Endothelial cell of umbilical vein (primary cell): ENCODE data around the gene SH3PXD2A. TPM values are rescaled to one million over a fixed set of nuclear protein-coding genes. Genes with fewer than 3 reads are reported as not detected.

Source experiments
- BruUV-seq: library from RNA; stranded (reverse); fragments of 400-500 nt; replicated peaks from 2 replicates; lab custom pipeline; 2021; lab: Mats Ljungman, UMichigan
- CTCF ChIA-PET: fragments of 300-600, 350-600 bp; sonication (Branson Sonifier 250); formaldehyde crosslinking; loops from one replicate; lab custom pipeline; 2021; ENCODE audit warnings: antibody characterized with exemption, inconsistent platforms; lab: Charles Lee
- POLR2A ChIA-PET: fragments of 300-600, 350-600 bp; sonication (Branson Sonifier 250); formaldehyde crosslinking; loops from one replicate; lab custom pipeline; 2021; ENCODE audit warnings: antibody characterized with exemption, inconsistent platforms; lab: Charles Lee
- DNase-seq: peaks from one replicate; pipeline ENCODE4 v3.0.0-alpha.2; 2011; ENCODE audit warnings: low read depth, low spot score
- FAIRE-seq: peaks from 2 replicates; lab custom pipeline; 2011; peaks lifted over from hg19 to GRCh38; lab: Jason Lieb, UNC
- H2AFZ ChIP-seq: 2 replicates; pipeline ENCODE4 v1.6.0; 2012; ENCODE audit warnings: low read depth, low read length, control low read depth, inconsistent platforms
- H3K27ac ChIP-seq: 2 replicates; pipeline ENCODE4 v1.5.1; 2011; ENCODE audit warnings: low read depth, mild to moderate bottlenecking, control low read depth, low read length, moderate library complexity; ENCODE audit not compliant: insufficient read depth
- H3K27me3 ChIP-seq, 2 experiments: 2 replicates each; pipeline versions ENCODE4 v1.6.0 to v1.6.1; 2011; ENCODE audit warnings: low read length in 2 of 2, mixed read lengths in 1 of 2; ENCODE audit not compliant: control insufficient read depth in 2 of 2, insufficient read depth in 2 of 2
- H3K36me3 ChIP-seq, 2 experiments: 2 replicates in 1 of 2; 3 replicates in 1 of 2; pipeline ENCODE4 v1.5.1; 2011; ENCODE audit warnings: low read length in 2 of 2, mild to moderate bottlenecking in 1 of 2, moderate library complexity in 1 of 2; ENCODE audit not compliant: control insufficient read depth in 2 of 2, insufficient read depth in 2 of 2; ENCODE audit errors: extremely low read depth in 1 of 2
- H3K4me1 ChIP-seq: 3 replicates; pipeline ENCODE4 v1.5.1; 2011; ENCODE audit warnings: mild to moderate bottlenecking, low read length; ENCODE audit not compliant: control insufficient read depth, insufficient read depth; ENCODE audit errors: extremely low read depth
- H3K4me2 ChIP-seq: 2 replicates; pipeline ENCODE4 v1.6.1; 2011; ENCODE audit warnings: low read length, control low read depth, mixed read lengths; ENCODE audit not compliant: insufficient read depth
- H3K4me3 ChIP-seq, 3 experiments: fragments of 200-600 bp in 1 of 3; sonication (generic), shearing (Covaris generic) in 1 of 3; replicated peaks in 1 of 3; 2 replicates each; pipeline ENCODE4 v1.5.1; 2011 to 2016; ENCODE audit warnings: control low read depth in 3 of 3, low read length in 3 of 3, mild to moderate bottlenecking in 2 of 3, inconsistent platforms in 1 of 3, low read depth in 1 of 3, moderate library complexity in 1 of 3; ENCODE audit not compliant: insufficient read depth in 1 of 3
- H3K79me2 ChIP-seq: 2 replicates; pipeline ENCODE4 v1.6.0; 2012; ENCODE audit warnings: low read length, inconsistent platforms; ENCODE audit not compliant: control insufficient read depth, insufficient read depth
- H3K9ac ChIP-seq: replicated peaks from 2 replicates; pipeline ENCODE3; 2011; ENCODE audit warnings: low read length, control low read depth; ENCODE audit not compliant: insufficient read depth; ENCODE audit errors: extremely low read depth
- H3K9me1 ChIP-seq: replicated peaks from 3 replicates; pipeline ENCODE4 v1.6.0; 2011; ENCODE audit warnings: mild to moderate bottlenecking, low read length; ENCODE audit not compliant: control insufficient read depth, insufficient read depth; ENCODE audit errors: extremely low read depth
- H3K9me3 ChIP-seq: replicated peaks from 2 replicates; pipeline ENCODE4 v1.5.1; 2012; ENCODE audit warnings: low read length, inconsistent platforms; ENCODE audit not compliant: control insufficient read depth, insufficient read depth
- H4K20me1 ChIP-seq: replicated peaks from 2 replicates; pipeline ENCODE3; 2011; ENCODE audit warnings: mild to moderate bottlenecking, low read length; ENCODE audit not compliant: control insufficient read depth, insufficient read depth; ENCODE audit errors: extremely low read depth
- EZH2 ChIP-seq: IDR thresholded peaks from 2 replicates; pipeline ENCODE4 v1.6.1; 2012; ENCODE audit warnings: borderline replicate concordance, low read depth, mild to moderate bottlenecking, moderate library complexity, low read length, inconsistent platforms; ENCODE audit not compliant: severe bottlenecking
- FOS ChIP-seq: IDR thresholded peaks from 2 replicates; pipeline ENCODE4 v1.6.1; 2011; ENCODE audit warnings: mild to moderate bottlenecking, low read length, moderate library complexity, borderline replicate concordance; ENCODE audit not compliant: insufficient read depth
- GATA2 ChIP-seq: IDR thresholded peaks from 2 replicates; pipeline ENCODE4 v1.7.0; 2011; ENCODE audit warnings: low read depth, mild to moderate bottlenecking, moderate library complexity, mixed read lengths, low read length; ENCODE audit not compliant: insufficient read length, insufficient read depth
- JUN ChIP-seq: IDR thresholded peaks from 2 replicates; pipeline ENCODE4 v1.6.1; 2011; ENCODE audit warnings: borderline replicate concordance, low read depth; ENCODE audit not compliant: insufficient read length, insufficient read depth
- MYC ChIP-seq: IDR thresholded peaks from one replicate; pipeline ENCODE4 v1.6.1; 2011; ENCODE audit warnings: mild to moderate bottlenecking, low read depth, low read length
- POLR2A ChIP-seq: IDR thresholded peaks from 2 replicates; pipeline ENCODE4 v1.6.1; 2012; ENCODE audit warnings: low read depth, mild to moderate bottlenecking, control low read depth, low read length
- POLR2AphosphoS5 ChIP-seq: IDR thresholded peaks from 2 replicates; pipeline ENCODE4 v1.6.1; 2012; ENCODE audit warnings: low read depth, mild to moderate bottlenecking, control low read depth, low read length, moderate library complexity; ENCODE audit not compliant: insufficient read depth
- dilution Hi-C: fragments of 300-500 bp; cut with MboI; formaldehyde crosslinking; loops from one replicate; pipeline ENCODE4 v1.15.0; 2019; ENCODE audit warnings: low sequenced_read_pairs; ENCODE audit not compliant: extremely low pct_ligation_motif_present
- intact Hi-C: fragments of 100-400 bp; cut with micrococcal nuclease; formaldehyde crosslinking; loops from one replicate; pipeline ENCODE4 v1.10.0; 2022
- polyA plus RNA-seq, 4 experiments: library from polyadenylated mRNA; depleted of rRNA in 3 of 4; stranded (reverse) in 3 of 4; unstranded in 1 of 4; fragments of >200 nt; gene quantifications; 2 replicates each; pipeline versions ENCODE4 v1.2.1 to v1.2.3, GENCODE V29; 2011 to 2012; ENCODE audit warnings: missing spikeins in 1 of 4
- total RNA-seq: library from RNA; stranded (reverse); gene quantifications from 2 replicates; pipeline ENCODE4 v1.2.3, GENCODE V29; 2021
- TF ChIP-seq, protein P1 (sequence below): IDR thresholded peaks from 2 replicates; pipeline ENCODE4 v1.6.1; 2011; ENCODE audit not compliant: insufficient read depth, insufficient read length
- TF ChIP-seq, protein P2 (sequence below), 2 donors: IDR thresholded peaks; 1 replicate in 1 of 2; 2 replicates in 1 of 2; pipeline ENCODE4 v1.5.1; 2011; ENCODE audit warnings: low read length in 2 of 2, mild to moderate bottlenecking in 2 of 2, moderate library complexity in 2 of 2, control low read depth in 1 of 2, inconsistent platforms in 1 of 2, low read depth in 1 of 2; ENCODE audit not compliant: insufficient read depth in 1 of 2; ENCODE audit errors: extremely low read depth in 1 of 2

Gene SH3PXD2A
- total and polyA plus RNA-seq, 2 donors (not counting 3 experiments of a cell fraction or from before 2014, with no cell fraction given), result 1.4 to 5.1 TPM

DNA sequence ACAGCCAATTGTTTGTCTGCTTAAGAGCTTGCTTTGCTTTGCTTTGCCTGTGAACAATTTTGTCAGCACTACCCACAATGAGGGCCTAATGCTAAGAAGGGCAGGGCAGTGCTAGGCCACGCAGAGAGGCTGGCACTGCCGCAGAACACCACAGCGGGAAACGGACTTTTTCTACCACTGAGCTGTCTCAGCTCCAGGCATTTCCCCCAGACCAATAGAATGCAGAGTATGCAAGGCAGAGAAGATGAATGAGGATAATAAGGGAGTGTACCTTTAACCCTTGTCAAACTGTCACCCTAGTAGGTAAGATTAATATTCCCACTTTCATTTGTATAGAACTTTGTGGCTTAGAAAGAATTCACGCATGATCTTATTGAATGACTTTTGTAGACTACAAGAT is 104.5 kb downstream of the SH3PXD2A start:
- Histone ChIP-seq H3K4me3 (no peak overlapping the region), H3K9ac (no peak overlapping the region), H3K9me3 (no peaks in the 10 kb centered on the region), H3K9me1 (no peaks in the 10 kb centered on the region), H3K27ac (no peak overlapping the region), H3K36me3 (no peaks in the 10 kb centered on the region), H3K27me3 (no peaks in the 10 kb centered on the region), H2AFZ (no peak overlapping the region), H4K20me1 (no peaks in the 10 kb centered on the region), H3K4me1 (no peaks in the 10 kb centered on the region), H3K79me2 (no peaks in the 10 kb centered on the region), H3K4me2 (no peak overlapping the region)
- dilution Hi-C loops, result no loop called here
- intact Hi-C loops, result no loop called here
- ChIA-PET CTCF (interaction anchor here (0.8 to 4.2 kb wide), 6 partner anchors 8 to 103 kb away, joined by 3 to 30 read pairs (median 7); partner anchors contain the start of gene SH3PXD2A), POLR2A (no interaction called here)
- TF ChIP-seq MYC (no peak), GATA2 (no peak), FOS (no peak), POLR2AphosphoS5 (no peak), JUN (no peak)
- TF ChIP-seq, protein P1, sequence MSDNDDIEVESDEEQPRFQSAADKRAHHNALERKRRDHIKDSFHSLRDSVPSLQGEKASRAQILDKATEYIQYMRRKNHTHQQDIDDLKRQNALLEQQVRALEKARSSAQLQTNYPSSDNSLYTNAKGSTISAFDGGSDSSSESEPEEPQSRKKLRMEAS, result no peak
- no TSS peak for BruUV-seq
- FAIRE-seq, result no peak
- no peak for DNase-seq

DNA sequence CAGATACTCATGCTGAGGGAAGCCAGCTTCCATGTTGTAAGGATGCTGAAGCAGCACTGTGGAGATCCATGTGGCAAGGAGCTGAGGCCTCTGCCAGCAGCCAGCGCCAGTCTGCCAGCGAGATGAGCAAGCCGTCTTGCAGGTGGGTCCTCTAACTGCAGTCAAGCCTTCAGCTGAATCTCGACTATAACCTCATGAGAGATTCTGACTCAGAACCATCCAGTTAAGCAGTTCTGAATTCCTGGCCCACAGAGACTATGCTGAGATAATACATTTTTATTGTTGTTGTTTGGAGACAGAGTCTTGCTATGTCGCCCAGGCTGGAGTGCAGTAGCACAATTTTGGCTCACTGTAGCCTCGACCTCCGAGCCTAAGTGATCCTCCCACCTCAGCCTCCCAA is 105.6 kb downstream of the SH3PXD2A start:
- TF ChIP-seq JUN (no peak), MYC (no peak), POLR2AphosphoS5 (no peak), EZH2 (no peak), POLR2A (no peak), FOS (no peak), GATA2 (no peak)
- TF ChIP-seq, protein P2, sequence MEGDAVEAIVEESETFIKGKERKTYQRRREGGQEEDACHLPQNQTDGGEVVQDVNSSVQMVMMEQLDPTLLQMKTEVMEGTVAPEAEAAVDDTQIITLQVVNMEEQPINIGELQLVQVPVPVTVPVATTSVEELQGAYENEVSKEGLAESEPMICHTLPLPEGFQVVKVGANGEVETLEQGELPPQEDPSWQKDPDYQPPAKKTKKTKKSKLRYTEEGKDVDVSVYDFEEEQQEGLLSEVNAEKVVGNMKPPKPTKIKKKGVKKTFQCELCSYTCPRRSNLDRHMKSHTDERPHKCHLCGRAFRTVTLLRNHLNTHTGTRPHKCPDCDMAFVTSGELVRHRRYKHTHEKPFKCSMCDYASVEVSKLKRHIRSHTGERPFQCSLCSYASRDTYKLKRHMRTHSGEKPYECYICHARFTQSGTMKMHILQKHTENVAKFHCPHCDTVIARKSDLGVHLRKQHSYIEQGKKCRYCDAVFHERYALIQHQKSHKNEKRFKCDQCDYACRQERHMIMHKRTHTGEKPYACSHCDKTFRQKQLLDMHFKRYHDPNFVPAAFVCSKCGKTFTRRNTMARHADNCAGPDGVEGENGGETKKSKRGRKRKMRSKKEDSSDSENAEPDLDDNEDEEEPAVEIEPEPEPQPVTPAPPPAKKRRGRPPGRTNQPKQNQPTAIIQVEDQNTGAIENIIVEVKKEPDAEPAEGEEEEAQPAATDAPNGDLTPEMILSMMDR (IDR thresholded peaks at IDR 0.05; ENCODE audit: extremely low read depth in 1 of 2, insufficient read depth in 1 of 2, low read depth in 1 of 2, low read length in 2 of 2), result no peak
- TF ChIP-seq, protein P1, result no peak
- Histone ChIP-seq H3K9me3 (no peaks in the 10 kb centered on the region), H3K27me3 (no peaks in the 10 kb centered on the region), H3K9me1 (no peaks in the 10 kb centered on the region), H3K4me3 (no peak overlapping the region), H3K9ac (no peak overlapping the region), H3K79me2 (no peaks in the 10 kb centered on the region), H4K20me1 (no peaks in the 10 kb centered on the region), H3K4me1 (peaks cover 8% of the 10 kb centered on the region), H3K36me3 (no peaks in the 10 kb centered on the region), H3K27ac (no peak overlapping the region), H2AFZ (no peak overlapping the region), H3K4me2 (no peak overlapping the region)
- dilution Hi-C loops, result no loop called here
- ChIA-PET POLR2A (no interaction called here), CTCF (interaction anchor here (0.9 to 2.1 kb wide), 3 partner anchors 9 to 97 kb away, joined by 3 to 9 read pairs (median 3); no protein-coding TSS in a partner anchor)
- intact Hi-C loops, result no loop called here
- no TSS peak for BruUV-seq
- DNase-seq (no peak), FAIRE-seq (no peak)
